GM18508 (cell line): ENCODE results near the gene SMIM12.

Experiments
- ATAC-seq: cut with Tn5 transposase; IDR thresholded peaks from one replicate; pipeline ENCODE4 v1.9.1; 2021; ENCODE audit warnings: moderate number of reproducible peaks; ENCODE audit not compliant: insufficient read depth, unreplicated experiment

Gene SMIM12

GRCh38 chr1:34874296-34874952 is 14.9 kb upstream of the SMIM12 start:
- no peak for ATAC-seq

DNA sequence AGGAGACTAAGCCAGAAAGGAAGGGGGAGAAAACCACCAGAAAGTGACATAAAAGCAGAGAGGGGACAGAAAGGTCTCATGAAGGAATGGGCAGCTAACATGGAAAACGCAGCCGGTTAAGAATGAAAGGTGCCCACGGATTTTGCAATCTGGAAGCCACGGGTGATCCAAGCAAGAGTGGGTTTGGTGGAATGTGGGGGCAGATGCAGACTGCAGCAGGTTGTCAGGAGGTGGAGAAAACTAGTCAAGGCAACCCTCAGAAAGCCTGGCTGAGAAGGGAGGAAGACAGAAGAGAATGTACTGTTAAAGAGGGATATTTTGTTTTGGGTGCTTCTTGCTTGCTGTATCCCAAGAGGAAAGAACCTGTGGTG is 12.6 kb upstream of the SMIM12 start:
- no peak for ATAC-seq

- ATAC-seq, result no peak
Measured at GRCh38 chr1:34871443-34872132, 12.0 kb upstream of the SMIM12 start.

DNA sequence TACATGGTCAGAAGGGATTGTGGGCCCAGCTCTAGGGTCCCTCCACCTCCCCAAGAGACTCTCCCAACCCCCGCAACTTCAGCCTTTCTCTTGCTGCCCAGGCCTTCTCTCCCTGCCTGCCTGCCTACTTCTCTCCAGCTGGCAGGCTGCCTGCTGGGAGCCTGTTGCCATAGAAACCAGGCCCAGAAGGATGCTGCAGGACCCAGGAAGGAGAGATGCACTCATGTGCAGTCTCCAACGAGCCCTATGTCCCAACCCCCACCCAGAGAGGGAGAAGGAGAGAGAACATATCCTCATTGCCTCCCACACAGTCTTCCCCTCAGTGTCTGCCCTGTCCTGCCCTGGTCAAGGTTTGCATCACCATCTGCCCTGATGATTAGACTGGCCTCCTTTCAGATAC is 10.8 kb upstream of the SMIM12 start:
- no peak for ATAC-seq

DNA sequence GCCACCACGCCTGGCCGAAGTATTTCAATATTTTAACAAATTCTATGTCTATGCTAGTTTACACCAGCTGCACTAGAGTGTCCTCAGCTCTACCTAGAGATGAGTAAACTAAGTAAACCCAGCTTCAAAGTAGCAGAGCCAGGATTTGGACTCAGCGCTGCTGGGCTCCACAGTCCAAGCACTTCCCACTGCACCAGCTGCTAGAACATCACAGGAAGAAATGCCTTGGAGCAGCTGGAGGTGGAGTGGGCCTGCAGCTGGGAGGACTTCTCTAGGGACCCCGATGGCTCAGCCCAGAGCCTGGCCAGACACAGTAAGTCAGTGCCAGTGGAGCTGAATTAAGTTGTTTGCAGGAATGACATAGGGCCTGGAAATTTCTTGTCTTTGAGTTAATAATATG is 10.2 kb upstream of the SMIM12 start:
- ATAC-seq, result no peak

- no peak for ATAC-seq
Measured at GRCh38 chr1:34868230-34869049, 8.9 kb upstream of the SMIM12 start.

GRCh38 chr1:34867415-34867814 is 7.9 kb upstream of the SMIM12 start:
- ATAC-seq, result no peak

DNA sequence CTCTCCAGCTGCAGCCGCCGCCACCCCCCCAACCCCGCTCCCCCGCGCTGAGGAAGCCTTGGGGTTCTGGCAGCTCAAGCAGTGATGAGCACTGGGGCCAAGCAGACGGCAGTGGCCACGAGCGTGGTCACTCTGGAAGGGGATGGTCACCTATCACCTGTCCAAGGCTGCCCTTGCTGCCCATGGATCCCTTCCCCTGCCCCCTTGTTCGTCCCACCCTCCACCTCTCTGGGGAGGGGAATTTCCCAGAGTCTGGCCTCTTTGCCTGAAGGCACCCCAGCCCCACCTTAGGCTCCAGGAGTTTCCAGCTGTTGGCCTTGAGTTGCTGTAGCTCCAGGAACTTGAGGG is 7.2 kb upstream of the SMIM12 start:
- no peak for ATAC-seq

DNA sequence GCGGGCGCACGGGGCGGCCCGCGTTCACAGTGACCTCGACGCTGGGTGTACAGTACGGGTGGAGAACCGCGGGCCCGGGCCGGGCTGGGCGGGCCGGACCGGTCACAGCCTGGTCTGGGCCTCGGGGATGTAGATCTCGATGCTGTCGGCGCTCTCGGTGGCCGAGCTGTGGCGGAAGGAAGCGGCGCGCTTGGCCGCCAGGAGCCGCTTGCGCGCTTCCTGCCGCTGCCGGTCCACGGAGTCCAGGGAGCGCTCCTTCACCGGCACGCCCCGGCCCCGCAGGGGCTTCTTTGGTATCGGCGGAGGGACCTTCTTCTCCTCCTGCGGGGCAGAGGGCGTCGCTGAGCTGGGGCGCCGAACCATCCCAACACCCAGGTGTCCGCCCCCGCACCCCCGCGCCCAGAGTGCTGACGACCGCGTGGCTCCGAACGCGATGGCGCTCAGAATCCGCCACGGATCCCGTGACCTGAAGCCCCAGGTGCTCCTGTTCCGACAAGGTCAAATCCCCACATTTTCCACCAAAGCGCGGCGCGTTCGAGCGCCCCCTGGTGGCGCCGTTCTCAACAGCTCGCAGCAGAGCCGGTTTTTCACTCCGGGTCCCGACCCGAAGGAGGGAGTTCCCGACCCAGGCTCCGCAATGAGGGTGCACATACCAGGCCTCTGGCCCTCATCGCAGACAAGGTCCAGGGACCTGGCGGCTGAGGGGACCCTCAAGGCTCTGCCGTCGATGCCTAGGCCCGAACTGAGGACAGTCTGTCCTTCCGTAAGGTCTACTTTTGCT is 6.6 kb upstream of the SMIM12 start:
- ATAC-seq, result no peak

GRCh38 chr1:34865573-34865972 is 6.0 kb upstream of the SMIM12 start:
- ATAC-seq, result no peak

DNA sequence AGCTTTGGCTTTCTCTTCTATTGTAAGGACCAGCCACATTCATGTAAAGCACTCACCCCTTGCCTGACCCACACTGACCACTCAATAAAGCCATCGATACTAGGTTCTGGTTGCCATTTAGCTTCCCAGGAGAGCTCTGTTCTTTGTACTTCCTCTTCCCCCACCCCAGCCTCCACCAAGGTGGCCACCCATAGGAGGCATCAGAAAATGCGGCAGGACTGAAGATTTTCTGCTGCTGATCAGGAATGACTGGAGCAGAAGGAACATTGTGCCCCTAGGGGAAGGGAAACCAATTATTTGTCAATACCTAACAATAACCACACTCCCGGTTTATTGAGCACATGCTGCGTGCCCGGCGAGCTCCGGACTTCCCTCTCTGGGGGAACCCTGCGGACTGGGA is 5.2 kb upstream of the SMIM12 start:
- ATAC-seq, result no peak

- ATAC-seq, result no peak
Measured at GRCh38 chr1:34863501-34863900, 4.0 kb upstream of the SMIM12 start.

DNA sequence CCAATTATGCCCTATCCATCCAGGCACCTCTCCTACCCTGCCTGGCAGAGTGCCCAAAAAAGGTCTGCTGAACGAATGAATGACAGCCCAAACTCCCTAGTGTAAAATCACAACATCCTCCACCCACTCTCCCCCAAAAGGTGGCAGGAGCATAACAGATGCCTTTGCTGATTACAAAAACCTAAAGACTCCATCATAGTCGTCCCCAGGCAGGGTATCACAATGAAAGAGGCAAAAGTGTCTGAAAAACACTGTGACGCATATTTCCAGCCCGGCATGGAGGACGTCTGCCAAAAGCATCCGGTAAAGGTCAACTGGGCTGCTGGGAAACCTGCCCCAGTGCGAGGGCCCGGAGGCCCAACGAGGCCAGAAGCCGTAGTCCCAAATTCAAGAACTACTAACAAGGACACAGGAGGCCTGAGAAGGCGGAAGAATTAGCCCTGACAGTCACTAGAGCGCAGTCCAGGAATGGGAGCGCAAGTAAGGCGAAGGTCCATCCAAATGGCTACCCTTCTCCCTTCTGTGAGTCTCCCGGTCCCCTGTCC is 576 bp downstream of the SMIM12 start:
- no peak for ATAC-seq

- no peak for ATAC-seq
Measured at GRCh38 chr1:34856697-34857096, 2.9 kb downstream of the SMIM12 start.

GRCh38 chr1:34852677-34853217 is 6.8 kb downstream of the SMIM12 start:
- ATAC-seq, result peak; percentile 67

GRCh38 chr1:34851431-34852105 is 8.0 kb downstream of the SMIM12 start:
- no peak for ATAC-seq

GRCh38 chr1:34850382-34850781 is 9.2 kb downstream of the SMIM12 start:
- ATAC-seq, result no peak

DNA sequence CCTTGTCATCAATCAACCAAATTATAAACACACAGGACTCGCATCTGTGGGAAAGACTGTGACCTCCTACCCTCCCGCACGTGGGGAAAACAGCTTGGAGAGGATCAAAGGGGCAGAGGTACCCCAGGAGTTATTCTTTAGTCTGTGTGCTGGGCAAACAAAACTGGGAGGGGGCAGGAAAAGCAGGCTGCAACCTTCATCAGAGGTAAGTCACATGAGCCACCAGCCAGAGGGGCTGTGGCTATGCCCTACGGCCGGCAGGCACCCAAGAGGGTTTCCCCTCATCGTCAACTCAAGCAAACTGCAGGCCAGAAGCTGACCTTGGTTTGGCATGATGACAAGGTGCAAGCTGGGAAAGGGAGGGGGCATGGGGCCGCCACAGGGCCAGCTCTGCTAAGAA is 12.5 kb downstream of the SMIM12 start:
- ATAC-seq, result no peak

GRCh38 chr1:34846265-34846664 is 13.3 kb downstream of the SMIM12 start:
- no peak for ATAC-seq
